OCI-LY1 (cell line): Measurements from ENCODE around the gene PRELID1.

Source experiments
- EZH2 ChIP-seq: fragments of 200-600 bp; sonication (generic), shearing (Covaris generic); IDR thresholded peaks from 2 replicates; pipeline ENCODE4 v1.8.0; 2017; ENCODE audit warnings: borderline replicate concordance, mixed run types, mild to moderate bottlenecking, antibody characterized with exemption, low read length, moderate library complexity, mixed read lengths
- TF ChIP-seq, protein P1 (sequence below): fragments of 200-600 bp; sonication (generic), shearing (Covaris generic); IDR thresholded peaks from 2 replicates; pipeline ENCODE4 v1.5.1; 2017; ENCODE audit warnings: mild to moderate bottlenecking, antibody characterized with exemption, low read length, moderate library complexity, mixed read lengths

DNA sequence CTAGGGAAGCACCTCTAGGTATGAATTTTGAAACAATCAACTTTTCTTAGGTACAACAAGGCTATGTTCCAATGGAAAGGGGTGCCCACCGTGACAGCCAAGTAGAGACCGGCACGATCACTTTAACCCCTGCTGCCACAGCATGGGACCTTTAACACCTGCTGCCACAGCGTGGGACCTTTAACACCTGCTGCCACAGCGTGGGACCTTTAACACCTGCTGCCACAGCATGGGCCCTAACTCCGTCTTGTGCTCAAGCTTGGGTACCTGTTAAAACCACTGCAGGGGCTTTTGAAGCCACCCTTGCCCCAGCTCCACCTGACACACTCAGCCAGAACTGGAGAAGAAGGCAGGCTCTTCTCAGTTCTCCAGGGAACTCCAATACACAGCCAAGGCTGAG lies 26.3 kb downstream of the PRELID1 start:
- TF ChIP-seq, protein P1, sequence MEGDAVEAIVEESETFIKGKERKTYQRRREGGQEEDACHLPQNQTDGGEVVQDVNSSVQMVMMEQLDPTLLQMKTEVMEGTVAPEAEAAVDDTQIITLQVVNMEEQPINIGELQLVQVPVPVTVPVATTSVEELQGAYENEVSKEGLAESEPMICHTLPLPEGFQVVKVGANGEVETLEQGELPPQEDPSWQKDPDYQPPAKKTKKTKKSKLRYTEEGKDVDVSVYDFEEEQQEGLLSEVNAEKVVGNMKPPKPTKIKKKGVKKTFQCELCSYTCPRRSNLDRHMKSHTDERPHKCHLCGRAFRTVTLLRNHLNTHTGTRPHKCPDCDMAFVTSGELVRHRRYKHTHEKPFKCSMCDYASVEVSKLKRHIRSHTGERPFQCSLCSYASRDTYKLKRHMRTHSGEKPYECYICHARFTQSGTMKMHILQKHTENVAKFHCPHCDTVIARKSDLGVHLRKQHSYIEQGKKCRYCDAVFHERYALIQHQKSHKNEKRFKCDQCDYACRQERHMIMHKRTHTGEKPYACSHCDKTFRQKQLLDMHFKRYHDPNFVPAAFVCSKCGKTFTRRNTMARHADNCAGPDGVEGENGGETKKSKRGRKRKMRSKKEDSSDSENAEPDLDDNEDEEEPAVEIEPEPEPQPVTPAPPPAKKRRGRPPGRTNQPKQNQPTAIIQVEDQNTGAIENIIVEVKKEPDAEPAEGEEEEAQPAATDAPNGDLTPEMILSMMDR, result no peak
- TF ChIP-seq EZH2, result no peak
